ENCODE results near the gene PKD1. TPM values are rescaled to one million over a fixed set of nuclear protein-coding genes. Genes with fewer than 3 reads are reported as not detected.
A peak's percentile ranks its signal among the peaks of the same experiment; 100 is the strongest.
"Not testable (repeated sequence)": the region's sequence is repeated elsewhere in the genome, so short reads cannot be mapped to it uniquely, and the experiment has no call there.

PKD1 gene
- total RNA-seq, 4 donors from 2014 or later, result 181 to 492 (median 352) TPM

GRCh38 chr16:2107121-2107790 lies 28.4 kb downstream of the PKD1 start:
- 60 to 89% methylated on average over 2 to 3 of the region's 17 CpGs for WGBS, 2 donors (ENCODE audit: low coverage in 1 of 2)
- H3K9me3 ChIP-seq, H3K27me3 ChIP-seq, H3K4me1 ChIP-seq, H3K4me3 ChIP-seq, ATAC-seq: not testable (repeated sequence)
- Histone ChIP-seq H3K36me3 (peaks cover 0 to 96% of the 10 kb centered on the region in 2 donors), H3K27ac (peak overlapping the region in 1 of 4 donors; percentile 25)

GRCh38 chr16:2106211-2106610 lies 29.5 kb downstream of the PKD1 start:
- peaks cover 0 to 96% of the 10 kb centered on the region in 2 donors for H3K36me3 ChIP-seq
- not testable (repeated sequence) for H3K4me1 ChIP-seq, H3K27ac ChIP-seq, ATAC-seq, H3K9me3 ChIP-seq, H3K27me3 ChIP-seq, H3K4me3 ChIP-seq
- no CpG with 5 or more reads among the region's 38 CpGs for WGBS, 2 donors (ENCODE audit: low coverage in 1 of 2)

- Histone ChIP-seq H3K27ac (peak overlapping the region in 2 of 4 donors; percentile 27 to 46), H3K36me3 (peaks cover 0 to 96% of the 10 kb centered on the region in 2 donors)
- not testable (repeated sequence) for H3K9me3 ChIP-seq, ATAC-seq, H3K27me3 ChIP-seq, H3K4me1 ChIP-seq, H3K4me3 ChIP-seq
- WGBS, 2 donors (ENCODE audit: low coverage in 1 of 2), result no CpG with 5 or more reads among the region's 22 CpGs
These were observed 29.9 kb downstream of the PKD1 start for GRCh38 chr16:2105769-2106168.

GRCh38 chr16:2105291-2105690 lies 30.4 kb downstream of the PKD1 start:
- not testable (repeated sequence) for H3K27me3 ChIP-seq, H3K9me3 ChIP-seq, H3K4me3 ChIP-seq, H3K4me1 ChIP-seq, ATAC-seq
- 60 to 88% methylated on average over 2 to 4 of the region's 21 CpGs for WGBS, 2 donors (ENCODE audit: low coverage in 1 of 2)
- peak overlapping the region in 2 of 4 donors; percentile 27 to 46 for H3K27ac ChIP-seq
- peaks cover 0 to 96% of the 10 kb centered on the region in 2 donors for H3K36me3 ChIP-seq

- not testable (repeated sequence) for H3K9me3 ChIP-seq, H3K27me3 ChIP-seq, H3K27ac ChIP-seq, H3K4me1 ChIP-seq, H3K4me3 ChIP-seq
- peaks cover 0 to 96% of the 10 kb centered on the region in 2 donors for H3K36me3 ChIP-seq
- peak; percentile 36 for ATAC-seq
- WGBS, 2 donors (ENCODE audit: low coverage in 1 of 2), result 79% methylated on average over 6 of the region's 20 CpGs; no CpG with 5 or more reads in 1 of the 2 donors
These were observed 31.2 kb downstream of the PKD1 start for GRCh38 chr16:2104464-2104863.

GRCh38 chr16:2102471-2102870 lies 33.2 kb downstream of the PKD1 start:
- no peak for ATAC-seq
- peaks cover 0 to 94% of the 10 kb centered on the region in 2 donors for H3K36me3 ChIP-seq
- H3K27me3 ChIP-seq, result no peaks in the 10 kb centered on the region

GRCh38 chr16:2101581-2101980 lies 34.1 kb downstream of the PKD1 start:
- H3K27ac ChIP-seq, H3K4me1 ChIP-seq, H3K27me3 ChIP-seq, H3K4me3 ChIP-seq, H3K9me3 ChIP-seq, ATAC-seq: not testable (repeated sequence)
- 40 to 73% methylated on average over 1 to 12 of the region's 16 CpGs for WGBS, 2 donors (ENCODE audit: low coverage in 1 of 2)
- peaks cover 0 to 94% of the 10 kb centered on the region in 2 donors for H3K36me3 ChIP-seq

More at GRCh38 chr16:2102471-2102870, 33.2 kb downstream of the PKD1 start:
- no peak overlapping the region for H3K27ac ChIP-seq
- TF ChIP-seq EP300 (IDR thresholded peaks at IDR 0.05) (no peak), CTCF (IDR thresholded peaks at IDR 0.05) (no peak), POLR2AphosphoS5 (IDR thresholded peaks at IDR 0.05) (no peak), POLR2A (IDR thresholded peaks at IDR 0.05) (no peak)
- H3K9me3 ChIP-seq, result no peaks in the 10 kb centered on the region
- no CpG with 5 or more reads among the region's 19 CpGs for WGBS, 2 donors (ENCODE audit: low coverage in 1 of 2)
- no peaks in the 10 kb centered on the region for H3K4me1 ChIP-seq
- no peak overlapping the region for H3K4me3 ChIP-seq

GRCh38 chr16:2097689-2098088 lies 38.0 kb downstream of the PKD1 start:
- WGBS, 2 donors (ENCODE audit: low coverage in 1 of 2), result no CpG with 5 or more reads among the region's 14 CpGs
- H3K4me3 ChIP-seq, ATAC-seq, H3K9me3 ChIP-seq, H3K4me1 ChIP-seq, H3K27me3 ChIP-seq: not testable (repeated sequence)
- peak overlapping the region in 3 of 4 donors; percentile 2 to 41 (median 26) for H3K27ac ChIP-seq
- H3K36me3 ChIP-seq, result peaks cover 0 to 98% of the 10 kb centered on the region in 2 donors
